Measurements from ENCODE around the gene TMSB10.
"Not testable (repeated sequence)": the region's sequence is repeated elsewhere in the genome, so short reads cannot be mapped to it uniquely, and the experiment has no call there.

Gene TMSB10

DNA sequence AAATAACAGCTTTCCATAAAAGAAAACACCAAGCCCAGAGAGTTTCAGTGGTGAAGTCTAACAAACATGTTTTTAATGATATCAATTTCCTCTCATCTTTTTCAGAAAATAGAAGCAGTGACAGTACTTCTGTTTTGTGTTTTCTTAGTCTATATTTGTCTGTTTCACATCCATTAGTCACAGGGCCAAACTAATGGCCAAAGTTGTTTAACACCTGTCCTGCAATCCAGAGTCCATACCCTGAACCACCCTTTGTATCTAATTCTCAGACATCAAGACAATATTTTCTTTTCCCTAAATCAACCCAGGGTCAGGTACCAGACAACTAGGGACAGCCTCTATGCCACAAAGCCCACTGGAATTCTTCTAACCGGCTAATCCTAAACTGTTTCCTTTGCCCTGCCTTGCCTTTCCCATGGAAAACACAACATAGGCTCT is 25.9 kb downstream of the TMSB10 start:
- H3K4me3 ChIP-seq (ENCODE audit: low read depth, low read length): no peak overlapping the region

DNA sequence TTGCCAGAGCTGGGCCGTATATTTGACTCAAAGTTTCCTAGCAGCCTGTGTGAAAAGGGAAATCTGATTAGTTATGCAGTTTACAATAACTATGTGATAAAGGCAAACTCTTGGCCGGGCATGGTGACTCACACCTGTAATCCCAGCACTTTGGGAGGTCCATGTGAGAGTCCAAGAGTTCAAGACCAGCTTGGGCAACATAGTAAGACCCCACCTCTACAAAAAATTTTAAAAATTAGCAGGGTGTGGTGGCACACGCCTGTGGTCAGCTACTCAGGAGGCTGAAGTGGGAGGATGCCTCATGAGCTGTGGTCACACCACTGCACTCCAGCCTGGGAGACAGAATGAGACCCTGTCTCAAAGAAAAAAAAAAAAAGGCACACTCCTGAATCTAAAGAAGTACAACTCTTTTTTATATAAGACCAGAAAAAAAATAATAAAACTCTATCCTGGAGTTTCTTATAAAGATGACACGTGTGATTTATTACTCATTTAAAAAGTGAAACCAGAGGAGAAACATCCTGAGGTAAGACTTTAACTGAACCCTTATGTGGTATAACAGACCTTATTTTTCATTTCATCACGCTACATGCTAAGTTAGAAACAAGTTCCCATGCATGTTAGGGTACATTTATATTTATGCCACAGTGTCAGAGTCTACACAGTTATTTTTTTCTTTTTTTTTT is 32.9 kb downstream of the TMSB10 start:
- no peak overlapping the region for H3K4me3 ChIP-seq (ENCODE audit: low read depth, low read length)

DNA sequence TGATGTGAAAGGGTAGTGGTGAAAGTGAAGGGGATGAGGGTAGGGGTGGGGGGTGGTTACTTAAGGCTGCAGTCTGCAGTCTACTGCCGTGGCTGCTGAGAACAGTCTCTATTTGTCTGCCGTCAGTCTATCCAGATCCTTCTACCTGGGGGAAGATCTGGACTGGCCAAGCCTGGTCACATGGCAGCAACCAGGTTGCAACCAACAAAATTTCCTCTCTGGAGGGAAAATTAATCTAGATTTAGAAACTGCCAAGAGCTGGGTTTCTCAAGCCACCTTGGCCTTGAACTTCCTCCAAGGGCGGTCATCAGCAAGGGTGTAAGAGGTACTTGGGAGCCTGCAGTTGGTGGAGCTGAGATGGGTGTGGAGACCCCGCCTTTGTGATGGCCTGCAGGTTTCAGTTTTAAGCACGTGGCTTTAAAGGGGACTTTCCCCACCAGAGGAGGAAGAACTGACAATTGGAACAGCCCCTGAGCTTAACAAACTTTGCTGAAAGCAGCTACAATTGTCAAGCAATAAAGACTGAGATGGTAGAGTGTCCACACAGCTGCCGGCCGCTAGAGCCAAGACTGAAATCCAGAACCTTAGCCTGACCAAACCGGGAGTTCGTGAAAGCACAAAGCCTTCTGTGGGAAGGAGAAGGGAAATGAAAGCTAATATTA is 34.1 kb downstream of the TMSB10 start:
- no peak overlapping the region for H3K4me3 ChIP-seq (ENCODE audit: low read depth, low read length)

DNA sequence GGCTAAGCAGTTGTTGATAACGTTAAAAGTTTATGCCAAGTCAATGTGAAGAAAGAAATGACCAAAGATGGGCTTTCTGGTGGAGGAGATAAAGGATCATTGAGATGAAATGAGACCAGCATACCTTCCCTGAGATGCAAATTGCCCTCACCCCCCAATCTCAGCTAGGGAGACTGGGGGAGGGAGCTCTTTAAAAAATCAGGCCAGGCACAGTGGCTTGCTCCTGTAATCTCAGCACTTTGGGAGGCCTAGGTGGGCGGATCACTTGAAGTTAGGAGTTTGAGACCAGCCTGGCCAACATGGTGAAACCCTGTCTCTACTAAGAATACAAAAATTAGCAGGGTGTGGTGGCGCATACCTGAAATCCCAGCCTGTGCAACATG is 34.6 kb downstream of the TMSB10 start:
- H3K4me3 ChIP-seq (ENCODE audit: low read depth, low read length): no peak overlapping the region

DNA sequence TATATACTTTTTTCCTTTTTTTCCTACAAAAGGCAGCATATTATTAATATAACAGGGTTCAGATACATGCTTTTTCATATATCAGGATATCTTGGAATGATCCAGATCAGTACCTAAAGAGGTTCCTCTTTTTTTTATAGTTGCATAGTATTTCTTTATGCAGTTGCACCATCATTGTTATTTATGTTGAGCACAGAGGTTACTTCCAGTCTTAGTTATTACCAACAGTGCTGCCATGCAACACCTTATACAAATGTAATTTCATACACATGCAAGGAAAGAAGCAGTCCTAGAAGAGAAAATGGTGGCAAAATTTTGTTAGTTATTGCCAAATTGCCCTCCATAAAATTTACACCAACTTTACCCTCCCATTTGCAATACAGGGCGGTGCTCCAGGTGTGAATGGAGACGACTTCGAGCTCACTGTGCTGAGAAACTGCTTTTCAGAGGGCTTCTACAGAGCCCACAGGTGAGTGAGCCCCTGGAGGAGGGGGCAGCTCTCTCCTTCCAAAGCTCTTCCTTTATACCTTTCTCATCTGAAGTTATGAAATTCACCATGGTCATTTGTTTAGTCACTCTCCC is 35.5 kb downstream of the TMSB10 start:
- no peak overlapping the region for H3K4me3 ChIP-seq (ENCODE audit: low read depth, low read length)

DNA sequence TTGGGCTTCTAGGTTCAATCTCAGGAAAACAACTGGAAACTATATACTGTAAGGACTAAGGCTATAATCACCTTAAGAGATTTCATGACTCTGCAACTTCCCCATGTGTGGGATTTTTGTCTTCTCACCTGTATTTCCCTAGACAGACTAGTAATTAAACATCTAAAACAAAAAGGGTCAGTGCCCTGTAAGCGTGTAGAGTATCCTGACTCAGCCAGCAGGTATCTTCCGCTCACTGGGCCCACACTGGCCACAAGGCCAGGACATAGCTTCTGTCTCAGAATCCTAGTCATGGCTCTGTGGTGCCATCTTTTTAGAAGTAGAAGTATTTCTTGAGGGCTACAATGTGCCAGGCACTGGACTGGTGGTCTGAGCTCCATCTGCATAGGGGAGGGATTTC is 36.7 kb downstream of the TMSB10 start:
- H3K4me3 ChIP-seq (ENCODE audit: low read depth, low read length): no peak overlapping the region

DNA sequence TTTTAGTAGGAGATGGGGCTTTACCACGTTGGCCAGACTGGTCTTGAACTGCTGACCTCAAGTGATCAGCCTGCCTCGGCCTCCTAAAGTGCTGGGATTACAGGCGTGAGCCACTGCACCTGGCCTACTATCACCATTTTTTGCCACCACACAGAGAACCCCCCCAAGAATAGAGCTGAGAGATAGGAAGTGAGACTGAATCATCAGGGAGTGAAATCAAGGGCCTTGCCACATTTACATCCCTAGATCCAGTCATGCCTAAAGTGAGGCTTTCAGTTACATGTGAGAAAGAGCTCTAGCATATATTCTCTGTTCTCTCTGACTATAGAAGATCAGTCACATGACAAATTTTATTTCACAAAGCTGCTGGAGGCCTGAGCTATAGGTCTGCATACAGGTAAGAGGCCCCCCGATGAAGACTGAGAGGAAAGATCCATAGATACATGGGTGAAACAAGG is 37.5 kb downstream of the TMSB10 start:
- H3K4me3 ChIP-seq (ENCODE audit: low read depth, low read length): no peak overlapping the region

DNA sequence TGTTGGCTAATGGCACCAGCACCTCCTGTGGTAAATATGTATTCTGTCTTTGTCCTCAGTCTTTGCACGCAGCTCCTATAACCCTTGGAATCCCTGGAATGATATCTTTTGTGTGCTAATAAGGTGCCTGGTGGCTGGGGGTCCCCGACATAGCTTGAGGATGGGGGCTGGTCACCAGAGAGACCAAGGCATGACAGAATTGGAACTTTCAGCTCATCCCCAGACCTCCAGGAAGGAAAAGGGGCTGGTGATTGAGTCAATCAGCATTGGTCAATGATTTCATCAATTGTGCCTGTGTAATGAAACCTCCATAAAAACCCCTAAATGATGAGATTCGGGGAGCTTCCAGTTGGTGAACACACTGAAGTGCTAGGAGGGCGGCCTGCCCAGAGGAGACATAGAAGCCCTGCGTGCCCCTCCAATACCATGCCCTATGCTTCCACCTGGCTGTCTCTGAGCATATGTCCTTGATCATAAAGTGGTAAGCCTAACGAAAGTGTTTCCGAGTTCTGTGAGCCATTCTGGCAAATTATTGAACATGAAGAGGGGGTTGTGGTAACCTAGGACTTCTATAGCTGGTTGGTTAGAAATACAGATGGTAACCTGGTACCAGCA is 38.9 kb downstream of the TMSB10 start:
- H3K4me3 ChIP-seq (ENCODE audit: low read depth, low read length): no peak overlapping the region

DNA sequence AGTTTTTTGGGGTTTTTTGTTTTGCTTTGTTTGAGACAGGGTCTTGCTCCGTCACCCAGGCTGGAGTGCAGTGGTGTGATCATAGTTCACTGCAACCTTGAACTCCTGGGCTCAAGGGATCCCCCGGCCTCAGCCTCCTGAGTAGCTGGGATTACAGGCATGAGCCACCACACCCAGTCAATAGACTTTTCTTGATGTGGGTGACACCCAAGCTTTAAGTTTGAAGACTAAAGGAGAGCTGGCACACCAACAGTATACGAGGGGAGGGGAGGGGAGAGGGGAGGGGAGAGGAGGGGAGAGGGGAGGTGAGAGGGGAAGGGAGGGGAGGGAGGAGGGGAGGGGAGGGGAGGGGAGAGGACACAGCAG is 40.4 kb downstream of the TMSB10 start:
- H3K4me3 ChIP-seq (ENCODE audit: low read depth, low read length): not testable (repeated sequence)

DNA sequence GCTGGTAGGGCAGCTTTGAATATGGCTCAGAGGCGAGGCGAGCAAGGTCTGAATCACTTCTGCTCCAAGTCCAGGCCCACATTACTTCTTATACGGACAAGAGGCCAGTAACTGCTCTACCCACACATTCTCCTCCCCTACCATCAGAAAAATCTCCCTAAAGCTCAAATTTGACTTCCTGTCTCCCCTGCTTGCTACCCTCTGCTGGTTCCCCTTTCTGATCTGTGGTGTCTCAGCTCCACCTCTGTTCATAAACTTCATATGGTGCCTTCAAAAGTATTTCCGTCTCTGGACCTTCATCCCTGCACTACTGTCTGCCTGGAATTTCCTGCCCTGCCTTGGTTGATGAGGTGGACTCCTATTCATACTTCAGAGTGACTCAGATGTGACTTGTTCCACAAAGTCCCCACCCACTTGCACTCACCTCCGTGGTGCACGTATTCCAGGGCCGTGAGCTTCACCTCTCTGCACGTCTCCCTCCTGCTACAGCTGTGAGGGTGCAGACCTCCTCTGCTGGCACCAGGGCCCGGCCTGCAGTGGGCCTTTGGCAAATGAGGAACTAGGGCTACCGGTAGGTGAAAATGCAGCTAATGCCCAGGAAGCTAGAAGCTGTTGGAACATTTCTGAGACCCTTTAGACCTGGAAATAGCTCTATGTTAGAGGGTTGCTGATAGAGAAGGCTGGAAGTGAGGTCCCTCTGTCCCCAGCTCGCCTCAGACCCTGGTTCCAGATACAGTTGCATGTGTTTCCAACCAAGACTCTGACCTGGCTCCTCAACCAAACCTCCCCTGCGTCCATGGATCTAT is 41.0 kb downstream of the TMSB10 start:
- no peak overlapping the region for H3K4me3 ChIP-seq (ENCODE audit: low read depth, low read length)

DNA sequence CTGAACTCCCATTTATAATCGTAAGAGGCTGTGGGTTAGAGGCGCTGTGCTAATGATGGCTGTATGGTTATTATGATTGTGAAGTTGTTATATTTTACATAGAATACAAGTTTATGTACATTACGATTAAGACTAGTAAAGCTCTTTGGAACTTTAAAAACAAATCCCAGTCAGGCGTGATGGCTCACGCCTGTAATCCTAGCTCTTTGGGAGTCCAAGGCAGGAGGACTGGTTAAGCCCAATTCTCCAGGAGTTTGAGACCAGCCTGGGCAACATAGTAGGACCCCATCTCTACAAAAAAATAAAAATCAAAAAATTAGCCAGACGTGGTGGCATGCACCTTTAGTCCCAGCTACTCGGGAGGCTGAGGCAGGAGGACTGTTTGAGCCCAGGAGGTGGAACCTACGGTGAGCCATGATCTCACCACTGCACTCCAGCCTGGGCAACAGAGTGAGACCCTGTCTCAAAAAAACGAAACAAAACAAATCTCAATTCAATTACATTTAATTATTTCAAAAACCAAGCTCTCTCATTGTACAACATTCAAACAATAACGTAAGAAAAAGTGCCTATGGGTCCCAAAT is 41.6 kb downstream of the TMSB10 start:
- H3K4me3 ChIP-seq (ENCODE audit: low read depth, low read length): no peak overlapping the region

DNA sequence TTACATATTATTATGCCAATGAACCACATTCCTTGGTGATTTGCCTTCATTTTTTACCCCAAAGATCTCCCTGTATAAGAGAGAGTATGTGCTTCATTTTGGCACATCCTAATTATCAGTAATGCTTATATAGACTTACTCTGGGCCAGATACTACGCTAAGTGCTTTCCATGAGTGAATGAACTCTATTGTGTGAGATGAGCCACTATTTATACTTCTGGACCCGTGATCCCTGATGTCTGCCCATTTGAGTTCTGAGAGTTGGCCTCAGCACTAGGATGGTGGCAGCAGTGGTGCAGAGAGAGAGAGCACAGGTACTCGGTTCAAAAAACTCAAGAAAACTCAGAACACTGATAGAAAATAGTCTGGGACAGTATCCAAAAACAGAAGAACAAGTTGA is 48.1 kb downstream of the TMSB10 start:
- no peak overlapping the region for H3K4me3 ChIP-seq (ENCODE audit: low read depth, low read length)

DNA sequence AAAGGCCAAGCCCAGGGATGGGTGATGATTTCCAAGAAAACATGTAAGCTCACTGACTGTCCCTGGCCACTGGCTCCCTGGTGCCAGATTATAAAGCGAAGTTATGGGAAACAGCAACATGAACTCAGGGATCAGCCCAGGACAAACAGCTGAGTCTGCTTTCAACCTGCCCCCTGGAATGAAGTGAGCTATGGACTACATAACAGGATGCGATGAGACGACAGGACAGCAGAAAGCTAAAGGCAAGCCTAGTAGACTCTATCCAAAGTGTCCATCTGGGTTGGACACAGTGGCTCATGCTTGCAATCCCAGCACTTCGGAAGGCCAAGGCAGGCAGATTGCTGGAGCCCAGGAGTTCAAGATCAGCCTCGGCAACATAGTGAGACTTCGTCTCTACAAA is 48.9 kb downstream of the TMSB10 start:
- no peak overlapping the region for H3K4me3 ChIP-seq (ENCODE audit: low read depth, low read length)
